HG03095 (cell line): ENCODE data around the gene AMELX.

ENCODE experiments used
- ATAC-seq: cut with Tn5 transposase; IDR thresholded peaks from one replicate; pipeline ENCODE4 v1.9.1; 2021; ENCODE audit warnings: moderate library complexity; ENCODE audit not compliant: unreplicated experiment

The AMELX gene

DNA sequence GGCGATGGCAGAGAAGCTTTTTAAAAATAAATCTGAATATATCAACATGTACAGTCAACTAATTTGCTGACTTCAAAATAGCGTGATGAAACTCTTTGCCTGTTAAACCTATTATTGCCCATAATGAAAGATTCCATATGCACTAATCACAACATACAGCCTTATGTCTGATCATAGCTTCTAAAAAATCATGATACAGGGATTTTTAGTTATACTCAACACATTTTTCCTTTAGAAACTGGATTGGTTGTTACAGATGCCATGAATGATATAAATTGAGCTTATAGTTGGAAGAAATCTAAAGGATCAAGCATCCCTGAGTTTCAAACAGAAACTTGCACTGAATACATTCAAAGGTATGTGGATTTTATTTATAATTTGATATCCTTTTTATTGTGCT, at the start of gene AMELX:
Gene AMELX (plus strand): TSS at position 301 of the 400 bp plus-strand sequence. CDS start 1,376 bp downstream, outside the sequence.
- no peak for ATAC-seq

DNA sequence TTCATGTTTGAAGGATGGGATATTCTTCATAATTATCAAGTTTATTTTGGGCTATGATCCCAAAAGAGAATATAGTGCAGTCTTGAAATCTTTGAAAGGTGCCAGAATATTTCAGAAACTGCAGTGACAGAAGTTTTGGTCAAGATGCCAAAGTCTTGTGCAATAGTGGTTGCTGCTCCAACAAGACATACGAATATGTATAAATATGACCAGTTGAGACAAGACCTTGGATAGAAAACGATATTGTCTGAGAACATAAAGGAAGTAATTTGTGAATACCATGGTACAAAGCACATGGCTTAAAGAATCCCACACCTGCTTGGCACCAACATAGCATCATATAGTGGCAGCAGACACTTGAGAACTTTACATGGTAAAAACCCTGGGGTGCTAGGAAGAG, 48.6 kb upstream of the AMELX start:
- ATAC-seq: no peak

DNA sequence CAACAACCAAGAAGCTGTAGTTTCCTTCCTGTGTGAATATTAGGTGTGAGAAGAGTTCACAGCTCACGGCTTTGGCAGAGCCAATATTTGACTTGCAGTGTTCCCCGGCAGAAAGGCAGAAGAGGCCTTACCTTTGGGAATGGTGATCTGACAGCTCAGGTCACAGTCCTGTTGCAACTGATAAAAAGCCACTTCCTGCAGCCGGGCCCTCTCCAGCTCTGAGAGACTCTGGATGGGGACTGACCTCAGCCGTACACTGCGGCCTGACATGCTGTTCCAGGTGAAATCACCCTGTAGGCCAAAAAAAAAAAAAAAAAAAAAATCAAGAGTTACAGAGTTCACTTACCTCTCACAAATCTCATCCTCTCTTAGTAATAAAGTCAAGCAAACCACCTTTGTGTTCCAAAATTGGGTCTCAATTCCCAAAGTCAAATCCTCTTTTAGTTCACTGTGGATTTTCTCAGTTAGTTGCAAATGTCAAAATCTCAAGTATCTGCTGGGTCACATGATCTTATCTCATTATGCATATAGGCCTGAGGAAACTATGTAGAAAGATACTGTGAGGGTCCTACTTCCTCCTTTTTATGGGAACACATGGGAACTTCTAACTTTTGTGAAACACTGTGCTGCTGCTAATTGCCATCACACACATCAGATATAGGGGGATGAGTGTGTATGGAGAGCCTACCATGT, 38.6 kb upstream of the AMELX start:
- no peak for ATAC-seq

DNA sequence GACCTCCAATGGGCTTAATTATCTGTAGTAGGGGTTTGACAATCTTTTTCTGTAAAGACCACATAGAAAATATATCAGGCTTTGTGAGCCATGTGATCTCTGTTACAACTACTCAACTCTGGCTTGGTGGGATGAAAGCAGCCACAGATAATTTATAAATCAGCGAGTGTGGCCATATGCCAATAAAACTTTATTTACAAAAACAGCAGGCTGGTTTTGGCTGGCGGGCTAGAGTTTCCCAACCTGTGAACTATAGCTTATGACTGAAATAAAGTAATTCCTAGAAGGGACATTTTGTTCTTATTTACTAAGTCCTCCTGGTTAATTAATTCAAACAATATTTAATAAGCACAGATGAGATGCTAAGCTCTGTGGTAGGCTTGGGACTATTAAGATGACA, 35.9 kb upstream of the AMELX start:
- ATAC-seq: no peak

DNA sequence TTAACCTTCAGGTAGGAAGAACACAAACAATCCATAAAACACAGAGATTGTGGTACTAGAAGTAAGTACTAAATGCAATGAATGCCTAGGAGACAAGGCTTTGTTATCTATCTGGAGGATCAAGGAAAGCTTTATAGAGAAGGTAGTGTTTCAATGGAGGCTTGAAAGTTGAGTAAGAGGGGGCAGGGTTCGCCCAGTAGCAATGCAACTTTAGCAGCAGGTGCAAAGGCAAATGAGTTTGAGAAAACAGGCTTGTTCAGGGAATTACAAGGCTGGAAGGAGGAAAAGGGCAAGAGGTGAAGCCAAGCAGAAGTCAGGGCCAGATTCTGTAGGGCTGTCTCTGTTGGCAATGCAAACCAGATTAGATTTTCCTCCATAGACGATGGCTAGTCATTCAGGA, 35.5 kb upstream of the AMELX start:
- ATAC-seq: no peak

DNA sequence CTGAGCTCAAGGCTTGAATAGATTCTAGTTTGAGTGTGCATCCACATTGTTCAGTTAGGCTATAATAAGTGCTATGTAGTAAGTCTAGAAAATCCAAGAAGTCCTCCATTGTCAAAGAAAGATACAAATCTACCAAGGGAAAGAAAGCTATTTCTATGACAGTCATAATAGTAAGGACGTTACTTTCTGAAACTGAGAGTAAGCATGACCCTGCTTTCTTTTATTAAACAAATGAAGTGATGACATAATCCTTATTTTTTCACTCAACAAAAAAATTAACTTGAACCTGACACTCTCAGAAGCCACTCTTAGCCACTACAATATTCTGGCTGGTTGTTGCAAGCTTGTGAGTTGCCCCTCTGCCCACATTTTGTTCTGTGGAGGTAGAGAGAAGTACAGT, 33.8 kb upstream of the AMELX start:
- ATAC-seq: no peak

DNA sequence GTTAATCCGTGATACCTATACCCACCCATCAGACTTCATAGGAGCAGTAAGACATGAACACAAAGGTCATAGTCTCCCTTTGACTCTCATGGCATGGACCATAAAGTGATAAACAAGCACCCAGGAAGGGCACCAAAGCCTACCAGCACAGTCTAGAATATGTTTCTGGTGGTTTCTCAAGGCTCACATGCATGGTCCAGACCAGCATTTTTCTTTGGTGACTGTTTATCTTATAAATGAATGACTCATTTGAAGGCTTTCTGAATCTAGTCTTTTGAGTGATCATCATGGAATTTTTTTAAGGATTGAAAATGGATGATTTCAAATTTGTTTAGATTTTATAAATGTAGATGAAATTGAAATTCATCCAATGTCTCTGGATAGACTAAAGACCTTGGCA, 32.0 kb upstream of the AMELX start:
- ATAC-seq: no peak

DNA sequence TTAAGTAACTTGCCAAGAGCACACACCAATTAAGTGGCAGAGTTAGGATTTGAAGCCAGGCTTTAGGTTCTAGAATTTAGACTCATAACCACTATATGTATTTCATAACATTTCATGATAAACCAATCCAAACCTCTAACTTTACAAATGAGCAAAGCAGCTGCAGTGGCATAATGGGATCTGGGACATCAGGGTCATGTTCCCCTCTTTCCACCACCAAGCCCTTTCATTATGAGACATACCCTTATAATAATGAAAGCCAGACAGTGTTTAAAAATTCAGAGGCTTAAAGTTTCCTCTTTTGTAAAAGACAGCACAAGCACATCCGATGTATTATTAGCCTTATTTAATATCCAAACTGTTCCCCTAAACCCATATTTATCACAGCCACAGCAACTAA, 28.3 kb upstream of the AMELX start:
- no peak for ATAC-seq

DNA sequence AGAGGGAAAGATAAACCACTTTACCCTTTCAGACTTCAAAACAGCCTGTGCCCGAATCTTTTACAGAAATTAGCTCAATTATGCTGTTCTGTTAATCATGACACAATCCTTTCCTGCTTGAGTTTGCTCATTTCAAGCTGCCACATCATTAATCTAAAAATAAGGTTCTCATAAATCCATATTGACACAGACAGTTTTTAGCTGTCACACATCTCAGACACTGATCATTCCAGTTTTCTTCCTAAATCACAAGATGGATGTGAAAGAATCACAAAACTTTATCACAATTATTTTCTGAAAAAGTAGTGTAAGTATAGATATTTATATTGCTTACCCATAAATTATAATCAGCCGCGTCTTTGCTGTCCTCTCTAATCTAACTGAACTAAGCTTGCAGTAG, 27.9 kb upstream of the AMELX start:
- ATAC-seq: no peak

DNA sequence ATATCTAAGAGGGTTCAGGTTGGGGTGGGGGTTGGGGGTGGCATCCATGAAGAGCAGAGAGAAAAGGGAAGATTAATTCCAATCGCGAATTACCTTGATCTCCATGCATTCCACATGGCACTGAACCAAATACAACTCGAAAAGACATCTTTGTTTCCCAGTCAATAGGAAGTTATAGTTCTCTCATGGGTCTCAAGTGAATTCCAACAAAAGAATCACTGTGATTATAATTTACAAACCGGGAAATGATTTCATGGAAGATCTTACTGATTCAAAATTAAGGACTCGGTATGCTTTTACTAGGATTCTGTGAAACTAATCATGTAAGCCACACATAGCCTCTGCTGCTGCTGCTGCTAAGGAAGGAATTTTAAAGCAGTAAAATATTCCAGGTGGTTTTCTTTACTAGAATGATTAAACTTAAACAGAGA, 26.6 kb upstream of the AMELX start:
- no peak for ATAC-seq

DNA sequence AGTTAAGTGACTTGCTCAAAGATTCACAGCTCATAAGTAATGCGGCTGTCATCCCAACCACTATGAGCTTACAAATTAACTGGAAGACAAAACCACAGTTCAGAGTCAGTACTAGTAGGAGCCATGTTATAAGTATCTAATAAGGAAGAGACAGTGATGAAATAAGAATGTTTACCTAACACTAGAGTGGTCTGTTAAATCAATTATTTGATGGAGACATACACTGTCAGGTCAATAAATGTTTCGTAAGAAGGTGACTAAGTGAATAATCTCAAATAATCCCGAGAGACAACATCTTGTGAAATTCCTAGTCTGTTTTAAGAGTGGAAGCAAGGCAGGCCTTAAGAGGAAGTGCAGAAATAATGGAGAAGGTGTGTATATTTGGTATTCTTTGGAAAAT, 25.8 kb upstream of the AMELX start:
- ATAC-seq: no peak

DNA sequence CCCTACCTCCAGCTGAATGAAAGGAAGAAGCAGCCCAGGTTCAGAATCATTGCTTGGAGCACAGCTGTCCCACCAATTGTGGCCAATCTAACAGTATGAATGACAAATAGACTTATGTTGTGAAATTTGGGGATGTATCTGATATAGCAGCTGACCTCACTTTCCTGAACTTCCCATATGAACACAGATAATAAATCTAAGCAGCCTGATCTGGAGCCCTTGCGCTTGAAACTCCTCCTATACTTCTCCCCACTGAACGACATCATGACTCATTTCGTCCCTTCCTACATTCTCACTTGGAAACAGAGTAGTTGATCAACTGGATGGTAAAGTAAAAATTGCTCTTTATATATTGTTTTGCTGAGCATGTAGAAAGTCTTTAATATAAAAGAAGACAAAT, 24.2 kb upstream of the AMELX start:
- no peak for ATAC-seq

DNA sequence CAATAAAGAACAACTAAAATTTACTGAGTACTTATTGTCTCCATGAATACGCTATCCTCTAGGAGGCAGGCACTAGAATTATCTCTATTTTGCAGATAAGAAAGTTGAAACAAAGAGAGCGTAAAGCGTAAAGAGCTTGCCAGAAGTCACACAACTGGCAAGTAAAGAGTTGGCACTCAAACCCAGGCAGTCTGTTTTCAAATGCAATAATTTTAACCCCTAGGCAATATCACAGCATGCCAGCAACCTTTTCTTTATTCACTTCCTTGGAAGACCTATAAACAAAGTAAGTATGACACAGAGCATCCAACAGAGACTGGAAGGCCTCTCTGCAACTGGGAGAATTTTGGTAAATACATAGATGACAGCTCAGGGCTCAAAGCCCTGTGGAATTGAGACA, 23.2 kb upstream of the AMELX start:
- ATAC-seq: no peak

DNA sequence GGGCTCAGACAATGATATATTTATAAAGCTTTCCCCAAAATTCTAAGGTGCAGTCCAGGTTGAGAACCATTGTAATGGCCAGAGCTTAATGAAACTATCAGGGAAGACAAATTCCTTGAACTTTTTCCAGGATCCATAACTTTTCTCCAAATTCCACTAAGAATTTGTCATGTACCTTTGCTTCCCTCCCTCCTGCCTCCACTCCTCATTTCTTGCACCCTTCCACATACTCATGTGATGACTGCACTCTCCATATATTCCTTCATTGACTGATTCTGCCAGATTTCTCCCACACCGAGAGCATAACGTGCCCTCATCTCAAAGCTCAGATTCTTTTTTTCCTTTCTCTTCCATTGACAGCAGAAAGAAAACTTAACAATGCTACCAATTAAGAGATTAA, 20.9 kb upstream of the AMELX start:
- ATAC-seq: no peak

DNA sequence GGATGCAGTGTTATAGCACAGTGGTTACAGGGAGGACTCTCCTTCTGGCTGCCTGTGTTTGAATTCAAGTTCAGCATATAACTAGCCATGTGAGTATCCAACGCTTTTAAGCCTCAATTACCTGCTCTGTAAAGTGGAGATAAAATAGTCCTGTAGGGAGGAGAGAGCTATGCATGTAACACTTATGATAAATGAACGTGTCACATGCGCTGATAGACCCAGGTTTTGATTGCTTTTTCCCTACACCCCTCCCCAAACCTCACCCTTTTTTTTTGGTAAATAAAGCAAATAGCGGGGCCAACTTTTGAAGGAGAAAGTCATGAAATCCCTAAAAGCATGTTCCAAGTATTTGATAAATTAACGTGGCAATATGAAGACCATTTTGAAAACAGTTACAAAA, 20.4 kb upstream of the AMELX start:
- no peak for ATAC-seq

DNA sequence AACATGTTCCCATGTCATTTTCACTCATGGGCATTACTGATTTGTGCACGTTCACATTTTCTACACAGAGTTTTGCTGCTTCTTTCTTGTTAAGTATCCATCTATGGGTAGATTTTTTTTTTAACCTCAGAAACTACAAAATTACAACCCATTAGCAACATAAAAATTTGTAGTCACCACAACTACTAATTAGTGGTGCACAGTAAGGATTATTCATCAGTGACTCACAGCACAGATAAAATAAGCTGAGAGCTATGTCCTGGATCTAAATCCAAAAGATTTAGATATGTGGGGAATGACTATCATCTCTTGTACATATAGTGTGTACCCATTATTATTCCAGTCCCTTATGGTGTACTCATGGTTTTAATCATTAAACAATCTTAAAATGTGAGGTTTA, 19.7 kb upstream of the AMELX start:
- no peak for ATAC-seq

DNA sequence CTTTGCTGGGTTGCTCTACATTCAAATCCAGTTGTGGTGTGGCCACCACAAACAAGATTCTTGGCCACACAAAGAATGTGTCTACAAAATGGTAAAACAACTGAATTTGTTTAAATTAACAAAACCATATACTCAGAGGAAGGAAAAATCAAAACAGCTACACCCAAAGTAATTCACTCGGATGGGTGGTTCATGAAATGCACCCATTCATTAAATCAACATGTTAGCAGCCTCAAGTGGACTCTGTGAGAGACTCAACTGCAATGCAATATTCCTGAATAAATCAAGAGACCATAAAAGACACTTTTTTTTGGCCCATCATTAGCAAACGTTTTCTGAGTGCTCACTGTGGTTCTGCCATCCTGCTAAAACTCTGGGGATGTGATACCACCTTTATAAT, 11.2 kb upstream of the AMELX start:
- no peak for ATAC-seq

DNA sequence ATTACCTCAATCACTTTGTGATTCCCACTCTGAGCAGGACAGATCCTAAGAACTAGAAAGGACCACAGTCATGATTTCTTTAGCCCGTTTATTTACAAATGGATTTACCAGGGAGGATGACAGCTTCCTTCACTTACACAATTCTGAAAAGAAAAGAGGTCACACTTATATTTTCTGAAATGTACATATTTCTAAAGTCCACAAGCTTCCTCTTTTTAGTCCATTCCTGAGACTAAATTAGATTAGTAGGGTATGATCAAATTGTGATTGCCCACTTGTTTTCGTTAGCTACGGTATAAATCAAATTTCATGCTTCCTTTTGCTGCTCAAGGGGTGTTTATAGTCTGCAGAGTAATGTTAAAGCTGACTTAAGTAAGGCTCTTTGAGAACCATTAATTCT, 7.6 kb upstream of the AMELX start:
- no peak for ATAC-seq

DNA sequence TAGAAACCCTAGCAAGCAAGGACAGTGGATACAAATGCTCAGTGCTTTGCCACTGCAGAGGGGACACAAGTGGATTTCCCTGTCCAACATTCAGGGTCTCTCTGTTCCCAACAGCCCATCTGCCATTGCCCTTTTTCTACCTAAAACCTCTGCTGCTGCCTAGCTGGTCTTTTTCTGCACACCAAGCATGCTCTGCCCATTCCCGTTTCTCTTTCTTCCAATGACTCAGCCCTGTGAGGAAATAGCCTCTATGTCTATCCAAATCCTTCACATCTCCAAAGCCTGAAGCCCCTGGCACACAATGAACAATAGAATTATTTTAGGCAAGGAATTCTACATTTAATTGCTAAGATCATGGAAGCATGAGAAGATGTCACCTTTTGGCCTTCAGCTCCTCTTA, 5.7 kb upstream of the AMELX start:
- ATAC-seq: no peak

DNA sequence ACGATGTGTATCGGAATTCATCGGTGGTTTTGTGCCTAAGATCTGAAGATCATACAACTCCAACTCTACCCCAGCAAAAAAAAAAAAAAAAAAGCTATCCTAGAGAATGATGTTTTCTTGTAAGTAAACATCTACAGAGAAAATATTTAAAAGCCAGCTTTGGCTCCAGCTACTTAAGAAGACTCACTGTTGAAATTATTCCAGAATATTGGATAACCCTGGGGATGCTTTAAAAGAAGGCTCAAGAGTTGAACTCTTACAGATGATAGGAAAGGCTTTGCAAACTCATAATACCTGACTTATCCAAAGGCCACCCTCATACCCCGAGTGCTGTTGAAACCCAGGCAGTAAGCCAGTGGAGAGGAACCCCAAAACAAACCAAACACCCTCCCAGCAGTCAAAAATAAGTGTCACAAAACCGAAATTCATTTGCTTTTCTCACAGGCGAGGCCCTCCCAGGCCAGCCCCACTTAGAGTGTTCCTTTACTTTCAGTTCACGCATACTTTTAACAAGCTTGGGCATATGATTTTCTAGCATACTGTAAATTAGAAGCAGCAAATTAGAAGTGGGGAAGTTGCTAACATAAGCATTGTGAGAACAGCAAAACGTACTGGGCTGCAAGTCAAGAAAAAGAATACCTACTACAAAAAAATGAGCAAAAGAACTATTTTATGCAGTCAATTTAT, 2.7 kb upstream of the AMELX start:
- no peak for ATAC-seq

DNA sequence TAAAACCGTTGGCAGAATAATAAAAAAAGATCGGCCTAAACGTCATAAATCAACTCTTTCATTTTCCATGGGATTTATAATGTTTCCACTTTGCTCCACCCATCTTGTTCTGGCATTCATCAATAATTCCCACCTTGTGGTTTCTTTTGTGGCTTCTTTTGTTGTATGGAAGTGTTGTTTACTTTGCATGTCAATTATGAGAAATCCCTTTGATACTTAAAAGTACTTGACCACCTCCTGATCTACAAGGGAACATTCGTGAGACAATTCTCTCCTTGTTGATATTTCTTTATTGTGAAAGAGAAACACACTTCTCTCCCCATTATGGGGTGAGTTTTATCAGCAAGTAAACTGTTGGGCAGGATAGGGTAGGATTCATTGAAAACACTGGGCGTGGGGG, 2.8 kb downstream of the AMELX start:
- ATAC-seq: no peak

DNA sequence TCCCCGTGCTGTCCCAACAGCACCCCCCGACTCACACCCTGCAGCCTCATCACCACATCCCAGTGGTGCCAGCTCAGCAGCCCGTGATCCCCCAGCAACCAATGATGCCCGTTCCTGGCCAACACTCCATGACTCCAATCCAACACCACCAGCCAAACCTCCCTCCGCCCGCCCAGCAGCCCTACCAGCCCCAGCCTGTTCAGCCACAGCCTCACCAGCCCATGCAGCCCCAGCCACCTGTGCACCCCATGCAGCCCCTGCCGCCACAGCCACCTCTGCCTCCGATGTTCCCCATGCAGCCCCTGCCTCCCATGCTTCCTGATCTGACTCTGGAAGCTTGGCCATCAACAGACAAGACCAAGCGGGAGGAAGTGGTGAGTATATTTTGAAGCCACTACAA, 5.4 kb downstream of the AMELX start:
- no peak for ATAC-seq

DNA sequence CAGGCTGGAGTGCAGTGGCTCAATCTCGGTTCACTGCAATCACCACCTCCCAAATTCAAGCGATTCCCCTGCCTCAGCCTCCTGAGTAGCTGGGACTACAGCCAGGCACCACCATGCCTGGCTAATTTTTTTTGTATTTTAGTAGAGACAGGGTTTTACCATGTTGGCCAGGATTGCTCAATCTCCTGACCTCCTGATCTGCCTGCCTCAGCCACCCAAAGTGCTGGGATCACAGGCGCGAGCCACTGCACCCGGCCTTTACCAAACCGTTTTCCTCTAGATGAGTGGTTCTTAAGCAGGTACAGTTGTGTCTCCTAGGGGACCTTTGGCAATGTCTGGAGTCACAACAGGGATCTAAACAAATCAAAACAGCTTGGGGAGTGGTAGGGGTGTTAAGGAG, 11.6 kb downstream of the AMELX start:
- no peak for ATAC-seq
